HepG2 (cell line): ENCODE measurements around the gene RAB6B. TPM values are rescaled to one million over a fixed set of nuclear protein-coding genes. Genes with fewer than 3 reads are reported as not detected.

Source experiments
- ATAC-seq: fragments of 200-7000 bp; cut with Tn5 transposase; 3 replicates; pipeline ENCODE4 v1.9.1; 2020; ENCODE audit warnings: mild to moderate bottlenecking, moderate library complexity
- BruUV-seq: library from RNA; stranded (reverse); fragments of 400-500 nt; replicated peaks from 2 replicates; lab custom pipeline; 2021; lab: Mats Ljungman, UMichigan
- CTCF ChIA-PET: fragments of 300-600 bp; formaldehyde crosslinking; extraction: SDS; loops from one replicate; lab custom pipeline; 2021; ENCODE audit warnings: low total read pairs, inconsistent platforms, low intra/inter-chr PET ratio; lab: Yijun Ruan, JAX
- POLR2A ChIA-PET: fragments of 350-600 bp; sonication (Branson Sonifier 250); formaldehyde crosslinking; loops from one replicate; lab custom pipeline; 2020; ENCODE audit warnings: antibody characterized with exemption, inconsistent platforms; lab: Yijun Ruan, JAX
- DNase-seq: peaks from one replicate; pipeline ENCODE4 v3.0.0-alpha.2; 2015; ENCODE audit warnings: low spot score
- FAIRE-seq: peaks from 3 replicates; lab custom pipeline; 2011; peaks lifted over from hg19 to GRCh38; lab: Jason Lieb, UNC
- H2AFZ ChIP-seq: one replicate; pipeline ENCODE4 v1.6.1; 2011; ENCODE audit warnings: low read length, inconsistent platforms
- H3K27ac ChIP-seq: fragments of 300-600 bp; 3 replicates; pipeline ENCODE4 v1.8.0; 2011; ENCODE audit warnings: mixed run types, mild to moderate bottlenecking, mixed read lengths, low read length, inconsistent platforms; ENCODE audit not compliant: insufficient read depth; ENCODE audit errors: extremely low read length
- H3K27me3 ChIP-seq, 2 experiments: fragments of 200-600 bp in 1 of 2; 2 replicates in 1 of 2; 3 replicates in 1 of 2; pipeline versions ENCODE4 v1.6.0 to v1.8.0; 2011; ENCODE audit warnings: low read length in 2 of 2, mild to moderate bottlenecking in 2 of 2, moderate library complexity in 2 of 2, inconsistent platforms in 1 of 2; ENCODE audit not compliant: insufficient read depth in 2 of 2, control insufficient read depth in 1 of 2
- H3K36me3 ChIP-seq, 2 experiments: fragments of 200-600 bp in 1 of 2; replicated peaks in 1 of 2; 2 replicates in 1 of 2; 3 replicates in 1 of 2; pipeline versions ENCODE4 v1.5.1 to v1.8.0; 2011; ENCODE audit warnings: low read length in 2 of 2, inconsistent platforms in 1 of 2; ENCODE audit not compliant: insufficient read depth in 2 of 2, control insufficient read depth in 1 of 2
- H3K4me1 ChIP-seq: 2 replicates; pipeline ENCODE4 v1.5.1; 2012; ENCODE audit warnings: low read length, inconsistent platforms; ENCODE audit not compliant: insufficient read depth
- H3K4me2 ChIP-seq: 2 replicates; pipeline ENCODE4 v1.6.0; 2011; ENCODE audit warnings: low read depth, low read length, inconsistent platforms
- H3K4me3 ChIP-seq, 3 experiments: fragments of 200-600 bp in 1 of 3; sonication (generic), shearing (Covaris generic) in 1 of 3; replicated peaks in 1 of 3; 2 replicates each; pipeline ENCODE4 v1.5.1; 2011 to 2016; ENCODE audit warnings: low read length in 3 of 3, inconsistent platforms in 2 of 3, low read depth in 2 of 3, mild to moderate bottlenecking in 2 of 3, control low read depth in 1 of 3, mixed read lengths in 1 of 3; ENCODE audit not compliant: insufficient read depth in 1 of 3
- H3K79me2 ChIP-seq: one replicate; pipeline ENCODE4 v1.6.1; 2011; ENCODE audit warnings: low read length, inconsistent platforms; ENCODE audit not compliant: insufficient read depth
- H3K9ac ChIP-seq: 2 replicates; pipeline ENCODE4 v1.6.0; 2011; ENCODE audit warnings: mild to moderate bottlenecking, low read depth, low read length, inconsistent platforms; ENCODE audit not compliant: insufficient read depth
- H3K9me3 ChIP-seq: 2 replicates; pipeline ENCODE4 v1.5.1; 2012; ENCODE audit warnings: mild to moderate bottlenecking, low read length
- H4K20me1 ChIP-seq: 2 replicates; pipeline ENCODE4 v1.6.0; 2011; ENCODE audit warnings: inconsistent platforms, mild to moderate bottlenecking, low read length, moderate library complexity; ENCODE audit not compliant: insufficient read depth
- ARID5B ChIP-seq: IDR thresholded peaks from 2 replicates; pipeline ENCODE4 v1.4.0; 2020; ENCODE audit warnings: mild to moderate bottlenecking, missing genetic modification reagents
- BHLHE40 ChIP-seq: IDR thresholded peaks from 2 replicates; pipeline ENCODE4 v1.6.1; 2011; ENCODE audit warnings: low read length, improper control_type of control experiment
- DR1 ChIP-seq: sonication (generic); formaldehyde crosslinking; IDR thresholded peaks from 2 replicates; pipeline ENCODE4 v1.8.0; 2021; ENCODE audit warnings: mild to moderate bottlenecking, missing genetic modification reagents, inconsistent platforms
- GATA4 ChIP-seq: sonication (generic); IDR thresholded peaks from 2 replicates; pipeline ENCODE4 v1.6.1; 2016; ENCODE audit warnings: antibody characterized with exemption, low read depth, borderline replicate concordance
- HNRNPH1 ChIP-seq: fragments of 200-400 bp; formaldehyde crosslinking; optimal IDR thresholded peaks from 2 replicates; pipeline ENCODE3; 2017; ENCODE audit warnings: mild to moderate bottlenecking, low read depth, low read length
- MAF1 ChIP-seq: sonication (generic); formaldehyde crosslinking; IDR thresholded peaks from 2 replicates; pipeline ENCODE4 v1.5.0; 2020; ENCODE audit warnings: missing genetic modification reagents, borderline replicate concordance
- MAX ChIP-seq: IDR thresholded peaks from 2 replicates; pipeline ENCODE4 v1.6.1; 2012; ENCODE audit warnings: inconsistent platforms
- MTF1 ChIP-seq: sonication (generic); formaldehyde crosslinking; IDR thresholded peaks from 2 replicates; pipeline ENCODE4 v1.5.0; 2020; ENCODE audit warnings: missing genetic modification reagents
- NCOA2 ChIP-seq: sonication (generic); formaldehyde crosslinking; IDR thresholded peaks from 2 replicates; pipeline ENCODE4 v1.8.0; 2022; ENCODE audit warnings: inconsistent platforms
- PITX1 ChIP-seq: sonication (generic); formaldehyde crosslinking; IDR thresholded peaks from 2 replicates; pipeline ENCODE4 v1.5.1; 2020; ENCODE audit warnings: mild to moderate bottlenecking, missing genetic modification reagents
- SATB2 ChIP-seq: sonication (generic); formaldehyde crosslinking; IDR thresholded peaks from 2 replicates; pipeline ENCODE4 v1.5.0; 2020; ENCODE audit warnings: missing genetic modification reagents
- SOX13 ChIP-seq, 3 experiments: fragments of 450-650 bp in 1 of 3; sonication (generic) in 1 of 3; formaldehyde crosslinking in 1 of 3; IDR thresholded peaks in 2 of 3; conservative IDR thresholded peaks in 1 of 3; 2 replicates each; pipeline versions ENCODE4 v1.5.0 to v1.6.1; 2016 to 2020; ENCODE audit warnings: antibody characterized with exemption in 1 of 3, mild to moderate bottlenecking in 1 of 3, missing compliant biosample characterization in 1 of 3, missing genetic modification reagents in 1 of 3, moderate library complexity in 1 of 3
- SRF ChIP-seq: IDR thresholded peaks from 2 replicates; pipeline ENCODE4 v1.6.1; 2011; ENCODE audit warnings: mild to moderate bottlenecking, low read depth, low read length, moderate library complexity
- ZFP41 ChIP-seq: sonication (generic); formaldehyde crosslinking; IDR thresholded peaks from 2 replicates; pipeline ENCODE4 v1.4.0; 2020; ENCODE audit warnings: mild to moderate bottlenecking, missing genetic modification reagents, borderline replicate concordance
- ZNF274 ChIP-seq: sonication (generic); formaldehyde crosslinking; IDR thresholded peaks from 2 replicates; pipeline ENCODE4 v1.5.1; 2020; ENCODE audit warnings: mild to moderate bottlenecking, missing genetic modification reagents
- ZNF296 ChIP-seq: sonication (generic); formaldehyde crosslinking; conservative IDR thresholded peaks from 2 replicates; pipeline ENCODE4 v1.5.0; 2020; ENCODE audit warnings: mild to moderate bottlenecking, missing genetic modification reagents
- ZNF317 ChIP-seq: sonication (generic); formaldehyde crosslinking; IDR thresholded peaks from 2 replicates; pipeline ENCODE4 v1.5.0; 2020; ENCODE audit warnings: mild to moderate bottlenecking, missing genetic modification reagents
- ZNF343 ChIP-seq: sonication (generic); formaldehyde crosslinking; IDR thresholded peaks from 2 replicates; pipeline ENCODE4 v1.4.0; 2020; ENCODE audit warnings: mild to moderate bottlenecking, missing genetic modification reagents
- ZNF441 ChIP-seq: sonication (generic); formaldehyde crosslinking; IDR thresholded peaks from 2 replicates; pipeline ENCODE4 v1.7.0; 2021; ENCODE audit warnings: missing genetic modification reagents, borderline replicate concordance
- ZNF570 ChIP-seq: sonication (generic); formaldehyde crosslinking; IDR thresholded peaks from 2 replicates; pipeline ENCODE4 v1.4.0; 2020; ENCODE audit warnings: mild to moderate bottlenecking, missing genetic modification reagents, borderline replicate concordance
- ZNF577 ChIP-seq: sonication (generic); formaldehyde crosslinking; IDR thresholded peaks from 2 replicates; pipeline ENCODE4 v1.4.0; 2020; ENCODE audit warnings: mild to moderate bottlenecking, low read depth, missing genetic modification reagents, borderline replicate concordance
- ZNF792 ChIP-seq: IDR thresholded peaks from 2 replicates; pipeline ENCODE4 v1.6.1; 2016
- whole genome bisulfite sequencing: methylation state at CpG from one replicate; pipeline ENCODE4 v1.1.6; 2017; ENCODE audit warnings: low lambda C conversion rate; 5-methylcytosine and 5-hydroxymethylcytosine counted together
- in situ Hi-C: cut with HindIII; loops from 2 replicates; pipeline ENCODE4 v1.10.0; 2017; ENCODE audit warnings: low pct_unique_long_range_greater_than_20kb; ENCODE audit not compliant: extremely low pct_ligation_motif_present
- intact Hi-C: fragments of 100-400 bp; cut with micrococcal nuclease; formaldehyde crosslinking; loops from one replicate; pipeline ENCODE4 v1.10.0; 2022; ENCODE audit not compliant: unreplicated experiment
- polyA plus RNA-seq, 8 experiments: library from polyadenylated mRNA; depleted of rRNA in 3 of 8; stranded (reverse) in 7 of 8; unstranded in 1 of 8; fragments of >200 nt; fragmentation: Illumina TruSeq in 4 of 8; extraction: Trizol in 4 of 8; gene quantifications; 2 replicates each; pipeline versions ENCODE4 v1.2.1 to v1.2.3, GENCODE V29; 2011 to 2016; ENCODE audit warnings: low read depth in 4 of 8, missing spikeins in 1 of 8, mixed read lengths in 1 of 8; ENCODE audit not compliant: insufficient read depth in 1 of 8
- total RNA-seq, 5 experiments: library from RNA; depleted of rRNA; stranded (reverse); fragments of >200 nt; fragmentation: Illumina TruSeq; extraction: Trizol; gene quantifications; 2 replicates each; pipeline ENCODE4 v1.2.3, GENCODE V29; 2016; ENCODE audit warnings: low read depth in 1 of 5

The RAB6B gene
- total and polyA plus RNA-seq, 2 of the 13 experiments (the other 11 are each of a cell fraction or from before 2014, with no cell fraction given), result 0.16 TPM; not detected in 1

- TF ChIP-seq ARID5B, result no peak
- no peak for TF ChIP-seq NCOA2 (CRISPR knock-in tag)
- no peak for TF ChIP-seq SRF
- no peak for TF ChIP-seq SOX13 (IDR thresholded peaks at IDR 0.05)
- TF ChIP-seq SOX13 (CRISPR knock-in tag; conservative IDR thresholded peaks at IDR 0.05 in 1 of 2, IDR thresholded peaks at IDR 0.05 in 1 of 2), result no peak
- TF ChIP-seq BHLHE40, result no peak
- TF ChIP-seq ZNF441, result no peak
- no peak for TF ChIP-seq ZNF296 (CRISPR knock-in tag)
- no peak for TF ChIP-seq ZNF343 (CRISPR knock-in tag)
These were observed 3.6 kb upstream of the RAB6B start (continued) for GRCh38 chr3:133899311-133899710.

- Histone ChIP-seq H3K4me3 (no peak overlapping the region), H3K36me3 (no peaks in the 10 kb centered on the region), H3K9me3 (no peaks in the 10 kb centered on the region), H3K9ac (no peak overlapping the region), H4K20me1 (no peaks in the 10 kb centered on the region), H2AFZ (no peak overlapping the region), H3K4me1 (no peaks in the 10 kb centered on the region), H3K27ac (no peak overlapping the region), H3K79me2 (no peaks in the 10 kb centered on the region), H3K27me3 (peaks cover 7 to 43% of the 10 kb centered on the region in 2 experiments; a peak in 4 of 5 replicates), H3K4me2 (no peak overlapping the region)
- no peak for DNase-seq
- in situ Hi-C loops (no loop called here), intact Hi-C loops (loop anchor here (2.0 kb wide), 1 partner anchor 77 kb away; no protein-coding TSS in a partner anchor)
- BruUV-seq, result no TSS peak
- ChIA-PET CTCF (no interaction called here), POLR2A (no interaction called here)
- no peak for ATAC-seq
- FAIRE-seq, result no peak
- 27% methylated on average over 4 of the region's 7 CpGs for WGBS
- TF ChIP-seq HNRNPH1 (no peak), ZNF792 (CRISPR knock-in tag) (no peak), ZNF274 (no peak), GATA4 (no peak), MTF1 (CRISPR knock-in tag) (no peak), MAF1 (no peak), ZNF317 (CRISPR knock-in tag) (no peak), DR1 (CRISPR knock-in tag) (no peak), ZNF570 (CRISPR knock-in tag) (no peak), ZNF296 (CRISPR knock-in tag) (no peak), SATB2 (CRISPR knock-in tag) (no peak), ZFP41 (CRISPR knock-in tag) (no peak), MAX (no peak), PITX1 (no peak), ZNF577 (CRISPR knock-in tag) (no peak)
These were observed 1.9 kb upstream of the RAB6B start for GRCh38 chr3:133897547-133897946.
